GM18858 (cell line): ENCODE results near the gene GNAL.

ENCODE experiments used
- ATAC-seq: cut with Tn5 transposase; IDR thresholded peaks from one replicate; pipeline ENCODE4 v1.9.1; 2021; ENCODE audit not compliant: unreplicated experiment

The GNAL gene

DNA sequence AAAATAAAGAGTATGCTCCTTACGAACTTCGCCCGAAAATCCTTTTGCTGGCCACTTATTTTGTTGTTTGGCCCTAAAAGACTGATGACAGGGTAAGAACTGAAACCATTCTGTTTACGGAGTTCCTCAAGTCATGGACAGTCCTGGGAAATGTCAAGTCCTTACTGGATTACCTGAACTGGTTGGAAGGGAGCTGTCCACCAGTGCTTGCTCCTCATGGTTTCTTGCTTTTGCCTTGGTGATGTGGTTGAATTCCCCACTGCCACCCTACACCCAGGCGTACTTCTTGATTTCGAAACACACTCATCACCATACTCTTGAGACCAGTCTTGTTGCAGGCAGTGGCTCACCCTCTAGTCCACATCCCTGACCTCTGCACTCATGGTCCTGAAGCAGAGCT, 113.1 kb downstream of the GNAL start:
- no peak for ATAC-seq

DNA sequence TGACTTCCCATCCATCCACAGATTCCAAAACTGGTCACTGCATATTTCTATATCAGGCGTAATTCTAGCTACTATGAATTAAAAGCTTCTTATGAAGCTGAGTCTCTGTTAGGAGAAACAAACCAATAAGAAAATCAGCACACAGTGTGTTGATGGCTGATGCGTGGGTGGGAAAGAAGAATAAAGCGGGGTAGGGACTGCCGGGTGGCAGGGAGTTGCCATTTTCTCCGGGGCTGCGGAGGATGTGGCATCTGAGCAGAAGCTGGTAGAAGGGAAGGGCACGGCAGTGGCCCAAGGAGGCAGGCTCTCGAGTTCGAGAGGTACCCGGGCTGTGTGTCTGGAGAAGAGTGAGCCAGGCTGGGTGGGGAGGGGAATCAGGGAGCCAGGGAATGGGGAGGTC, 113.5 kb downstream of the GNAL start:
- no peak for ATAC-seq

DNA sequence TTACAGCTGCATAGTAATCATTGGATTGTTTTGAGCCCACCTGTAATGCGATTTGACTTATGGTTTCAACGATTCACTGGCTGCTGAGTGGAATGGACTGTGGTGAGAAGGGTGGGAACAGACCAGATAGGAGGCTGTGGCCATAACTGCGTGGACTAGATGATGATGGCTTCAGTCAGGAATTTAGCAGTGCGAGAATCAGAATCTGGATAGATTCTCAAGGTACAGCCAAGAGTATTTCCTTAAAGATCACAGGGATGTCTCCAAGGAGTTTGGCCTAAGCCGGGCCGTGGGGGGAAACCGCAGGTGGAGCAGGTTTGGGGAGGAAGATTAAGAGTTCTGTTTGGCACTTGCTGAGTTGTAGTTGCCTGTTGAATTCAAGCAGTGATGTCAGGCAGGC, 118.2 kb downstream of the GNAL start:
- ATAC-seq: no peak

DNA sequence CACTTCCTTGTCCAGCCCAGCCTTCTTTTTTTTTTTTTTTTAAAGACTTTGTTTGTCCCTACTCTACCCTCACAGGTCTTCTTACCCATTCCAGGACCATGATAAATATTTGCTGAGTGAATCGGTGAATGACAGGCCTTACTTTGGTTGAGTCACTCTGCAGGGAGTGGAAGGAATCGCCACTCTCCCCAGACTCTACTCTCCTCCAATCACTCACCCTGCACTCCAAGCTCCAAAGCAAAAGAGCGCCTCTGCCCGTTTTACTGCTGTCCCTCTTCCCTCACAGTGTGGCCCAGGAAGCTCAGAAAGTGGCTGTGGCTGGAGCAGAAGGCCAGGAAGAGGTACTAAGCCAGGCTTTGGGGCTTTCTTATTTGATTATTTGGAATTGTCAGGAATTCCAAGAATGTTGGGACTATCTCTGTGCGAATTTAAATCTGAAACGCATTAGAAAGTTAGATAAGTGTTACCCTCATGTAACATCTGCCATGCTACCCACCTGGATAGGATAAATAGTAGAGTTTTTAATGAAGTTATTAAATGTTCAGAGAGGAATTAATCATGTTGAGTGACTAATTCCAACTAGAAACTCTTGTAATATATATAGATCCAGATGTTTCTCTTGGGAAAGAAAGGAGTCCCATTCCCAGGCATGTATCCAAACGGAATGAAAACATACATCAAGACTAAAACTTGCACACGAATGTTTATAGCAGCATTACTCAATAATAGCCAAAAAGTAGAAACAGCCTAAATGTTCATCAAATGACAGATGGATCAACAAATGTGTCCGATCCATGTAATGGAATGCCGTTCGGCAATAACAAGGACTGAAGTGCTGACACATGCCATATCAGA, 119.2 kb downstream of the GNAL start:
- ATAC-seq: no peak

DNA sequence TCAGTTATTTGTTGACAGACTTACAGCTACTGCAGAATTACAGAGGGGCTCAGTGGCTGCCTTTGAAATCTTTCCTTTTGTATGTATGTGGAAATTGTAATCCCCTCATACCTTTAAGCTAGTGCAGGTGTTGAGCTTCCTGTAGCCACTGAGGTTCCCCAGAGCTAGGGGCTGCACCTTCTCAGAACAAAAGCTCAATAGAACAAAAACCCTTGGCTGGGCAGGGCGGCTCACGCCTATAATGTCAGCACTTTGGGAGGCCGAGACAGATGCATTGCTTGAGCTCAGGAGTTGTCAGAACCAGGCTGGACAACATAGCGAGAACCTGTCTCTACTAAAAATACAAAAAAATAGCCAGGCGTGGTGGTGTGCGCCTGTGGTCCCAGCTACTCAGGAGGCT, 120.8 kb downstream of the GNAL start:
- ATAC-seq: no peak

DNA sequence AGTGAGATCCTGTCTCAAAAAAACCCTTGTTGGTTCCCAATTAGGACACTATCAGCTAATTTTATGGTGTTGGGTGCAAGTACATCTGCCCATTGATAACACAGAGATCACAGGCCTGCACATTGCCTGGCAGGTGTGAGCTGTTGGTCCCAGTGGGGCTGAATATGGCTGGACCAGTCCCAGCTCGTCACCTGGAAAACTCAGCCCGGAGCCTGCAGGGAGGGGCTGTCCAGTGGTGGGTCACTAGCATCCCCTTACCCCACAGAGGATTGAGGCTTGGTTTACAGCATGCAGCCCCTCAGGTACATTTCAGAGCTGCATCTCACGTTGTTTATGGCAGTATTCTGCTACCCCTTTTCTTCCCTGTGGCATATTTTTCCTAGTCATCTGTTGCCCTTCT, 121.3 kb downstream of the GNAL start:
- ATAC-seq: no peak

GRCh38 chr18:11811009-11811408, 121.9 kb downstream of the GNAL start:
- no peak for ATAC-seq

- ATAC-seq: no peak
Observed at GRCh38 chr18:11817229-11817628, 128.2 kb downstream of the GNAL start.

- no peak for ATAC-seq
Observed at GRCh38 chr18:11818486-11819203, 129.6 kb downstream of the GNAL start.

GRCh38 chr18:11819938-11820337, 130.9 kb downstream of the GNAL start:
- ATAC-seq: no peak

- no peak for ATAC-seq
Observed at GRCh38 chr18:11820697-11821096, 131.6 kb downstream of the GNAL start.

- no peak for ATAC-seq
Observed at GRCh38 chr18:11821208-11821607, 132.1 kb downstream of the GNAL start.

DNA sequence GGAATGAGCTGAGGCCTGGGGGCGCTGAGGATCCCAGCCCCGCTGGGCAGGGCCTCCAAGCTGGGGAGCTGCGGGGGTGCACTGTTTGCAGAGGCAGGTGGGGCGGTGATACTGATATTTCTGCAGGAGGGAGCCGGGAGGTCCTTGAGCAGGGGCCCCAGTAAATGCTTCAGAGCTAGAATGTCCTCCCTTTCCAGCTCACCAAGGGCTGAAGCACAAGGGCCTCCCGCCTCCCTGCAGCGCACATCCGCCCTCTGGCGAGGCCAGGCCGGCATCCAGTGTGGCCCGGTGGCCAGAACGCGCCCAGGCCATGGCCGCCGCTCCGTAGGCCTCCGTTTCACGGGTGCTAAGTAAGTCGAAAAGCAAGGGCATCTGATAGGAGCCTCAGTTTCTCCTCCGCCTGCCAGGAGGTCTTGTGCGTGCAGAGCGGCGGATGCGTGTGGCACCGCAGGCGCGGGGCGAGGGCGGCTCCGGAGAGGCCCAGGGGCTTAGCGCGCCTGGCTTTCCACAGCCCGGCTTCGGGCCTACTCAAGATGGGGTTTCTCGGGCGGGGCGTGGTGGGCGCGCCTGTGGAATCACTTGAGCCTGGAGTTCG, 132.7 kb downstream of the GNAL start:
- ATAC-seq: no peak

- no peak for ATAC-seq
Observed at GRCh38 chr18:11823545-11823944, 134.5 kb downstream of the GNAL start.

GRCh38 chr18:11826836-11827235, 137.8 kb downstream of the GNAL start:
- no peak for ATAC-seq

- no peak for ATAC-seq
Observed at GRCh38 chr18:11828786-11829432, 139.8 kb downstream of the GNAL start.

- ATAC-seq: no peak
Observed at GRCh38 chr18:11830585-11830984, 141.5 kb downstream of the GNAL start.

- ATAC-seq: no peak
Observed at GRCh38 chr18:11831921-11832320, 142.9 kb downstream of the GNAL start.

DNA sequence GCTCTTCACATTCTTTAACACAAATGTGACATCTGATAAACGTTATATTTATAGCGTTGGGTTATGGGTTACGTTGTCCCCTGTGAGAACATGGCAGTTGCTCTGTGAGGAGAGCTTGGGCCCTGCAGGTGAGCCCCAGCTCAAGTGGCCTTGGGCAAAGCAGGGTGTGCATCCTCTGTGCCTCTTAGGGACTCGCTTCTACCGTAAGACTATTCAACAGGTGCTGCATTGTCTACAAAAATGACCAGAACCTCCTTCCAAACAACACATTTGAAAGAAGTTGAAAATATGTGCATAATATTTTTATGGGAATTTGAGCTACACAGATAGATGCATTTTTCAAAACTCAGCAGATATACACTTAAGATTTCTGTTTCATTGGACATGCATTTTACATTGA, 145.7 kb downstream of the GNAL start:
- ATAC-seq: no peak

- ATAC-seq: no peak
Observed at GRCh38 chr18:11839556-11839955, 150.5 kb downstream of the GNAL start.

- ATAC-seq: no peak
Observed at GRCh38 chr18:11840493-11840892, 151.4 kb downstream of the GNAL start.

DNA sequence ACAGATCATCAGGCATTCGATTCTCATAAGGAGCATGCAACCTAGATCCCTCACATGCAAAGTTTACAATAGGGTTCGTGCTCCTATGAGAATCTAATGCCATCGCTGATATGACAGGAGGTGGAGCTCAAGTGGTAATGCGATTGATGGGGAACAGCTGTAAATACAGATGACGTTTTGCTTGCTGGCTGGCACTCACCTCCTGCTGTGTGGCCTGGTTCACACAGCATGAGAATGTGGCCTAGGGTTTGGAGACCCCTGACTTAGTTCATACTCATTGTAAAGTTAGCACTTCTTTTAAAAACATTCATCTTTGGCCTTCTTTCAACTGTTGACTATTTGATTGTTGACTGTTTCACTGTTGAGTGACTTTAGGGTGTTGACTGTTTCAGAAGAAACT, 153.5 kb downstream of the GNAL start:
- no peak for ATAC-seq
